ENCODE data around the gene SMC2.
A peak's percentile ranks its signal among the peaks of the same experiment; 100 is the strongest.

Gene SMC2

GRCh38 chr9:104093647-104094533 lies at the start of gene SMC2:
Gene SMC2 (plus strand): TSS chr9:104094309. CDS start chr9:104095385, 1,076 bp downstream.
- peak; percentile 91 for DNase-seq

DNA sequence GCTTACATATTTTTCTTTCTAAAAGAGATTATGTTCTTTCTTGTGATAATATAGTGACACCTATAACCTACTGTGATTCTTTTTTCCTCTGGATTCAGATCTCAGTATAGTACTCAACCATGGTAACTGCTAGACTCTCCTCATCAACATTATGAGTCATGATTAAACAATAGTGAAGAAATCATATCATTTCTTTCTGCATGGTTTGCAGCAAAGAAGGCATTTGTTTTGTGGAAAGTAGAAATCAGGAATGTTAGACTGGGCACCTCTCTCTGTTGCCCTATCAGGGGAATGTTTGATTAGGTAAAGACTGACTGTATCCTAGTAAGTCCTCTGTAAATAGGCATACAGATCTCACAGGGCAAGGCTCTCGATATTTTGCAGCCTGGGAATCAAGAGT lies 25.6 kb upstream of the SMC2 start:
- DNase-seq: no peak

DNA sequence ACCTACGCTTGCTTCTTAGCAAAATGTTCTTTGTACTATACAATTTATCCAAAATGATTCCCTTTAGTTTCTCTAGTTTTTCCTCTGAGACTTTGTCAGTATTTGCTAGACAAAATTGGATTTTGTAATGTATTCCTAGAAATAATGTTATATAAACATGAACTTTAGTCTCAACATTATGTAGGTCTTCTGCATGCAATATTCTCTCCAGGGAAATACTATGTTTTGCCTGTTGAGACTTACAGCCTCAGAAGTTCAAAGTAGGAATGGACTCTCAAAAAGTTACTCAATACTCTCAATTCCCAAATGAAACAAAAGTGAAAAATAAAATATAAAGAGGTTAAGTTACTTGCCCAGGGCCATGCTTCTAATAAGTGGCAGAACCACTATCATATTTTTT lies 24.8 kb upstream of the SMC2 start:
- DNase-seq: no peak

GRCh38 chr9:104071589-104071988 lies 22.5 kb upstream of the SMC2 start:
- DNase-seq: no peak

GRCh38 chr9:104073098-104073769 lies 20.9 kb upstream of the SMC2 start:
- DNase-seq: no peak

- no peak for DNase-seq
Observed at GRCh38 chr9:104073770-104074133, 20.4 kb upstream of the SMC2 start.

GRCh38 chr9:104074876-104075275 lies 19.2 kb upstream of the SMC2 start:
- DNase-seq: no peak

DNA sequence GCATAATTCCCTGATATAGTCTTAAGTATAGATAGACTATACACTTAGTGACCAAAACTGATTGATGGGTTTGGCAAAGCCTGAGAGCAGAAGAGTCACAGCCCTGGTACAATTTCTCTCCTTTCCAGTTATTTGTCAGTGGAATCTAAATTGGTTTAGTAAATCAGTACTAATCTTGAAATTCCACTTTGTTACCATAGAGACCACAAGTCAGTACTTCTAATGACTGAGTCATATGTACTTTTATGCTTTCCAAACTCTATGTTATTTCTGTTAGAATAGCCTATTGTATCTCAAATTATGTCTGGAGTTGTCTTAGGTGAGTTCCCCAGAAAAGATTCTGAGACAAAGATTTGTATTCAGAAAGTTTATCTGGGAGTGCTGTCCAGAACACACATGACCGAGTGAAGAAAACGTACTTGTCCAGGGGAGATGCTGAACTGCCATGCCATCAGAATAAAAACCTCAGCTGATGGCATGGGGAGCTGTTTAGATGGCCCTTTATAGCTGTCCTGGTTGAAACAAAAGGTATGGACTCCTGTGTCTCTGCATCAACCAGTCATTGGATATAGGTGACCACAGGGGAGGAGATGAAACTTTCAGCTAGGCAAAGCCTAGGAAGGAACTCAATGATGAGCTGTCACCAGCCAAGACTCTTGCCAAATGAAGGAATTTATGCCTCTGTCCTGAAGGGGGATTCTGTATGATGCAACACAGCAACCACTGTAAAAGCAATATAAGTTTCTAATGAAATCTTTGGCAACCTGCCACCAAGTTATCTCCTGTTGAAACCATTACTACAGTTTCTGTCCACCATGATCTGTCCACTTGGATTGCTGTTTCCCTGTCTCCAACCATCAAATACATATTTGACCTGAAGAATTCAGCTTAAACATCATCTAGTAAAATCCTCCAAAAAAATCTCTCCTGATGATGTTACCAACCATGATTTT lies 18.0 kb upstream of the SMC2 start:
- DNase-seq: peak; percentile 55

- DNase-seq: no peak
Observed at GRCh38 chr9:104078596-104078995, 15.5 kb upstream of the SMC2 start.

- DNase-seq: no peak
Observed at GRCh38 chr9:104080983-104081382, 13.1 kb upstream of the SMC2 start.

GRCh38 chr9:104082168-104082567 lies 11.9 kb upstream of the SMC2 start:
- DNase-seq: peak; percentile 79

GRCh38 chr9:104085525-104085924 lies 8.6 kb upstream of the SMC2 start:
- DNase-seq: no peak

- no peak for DNase-seq
Observed at GRCh38 chr9:104087894-104088293, 6.2 kb upstream of the SMC2 start.

DNA sequence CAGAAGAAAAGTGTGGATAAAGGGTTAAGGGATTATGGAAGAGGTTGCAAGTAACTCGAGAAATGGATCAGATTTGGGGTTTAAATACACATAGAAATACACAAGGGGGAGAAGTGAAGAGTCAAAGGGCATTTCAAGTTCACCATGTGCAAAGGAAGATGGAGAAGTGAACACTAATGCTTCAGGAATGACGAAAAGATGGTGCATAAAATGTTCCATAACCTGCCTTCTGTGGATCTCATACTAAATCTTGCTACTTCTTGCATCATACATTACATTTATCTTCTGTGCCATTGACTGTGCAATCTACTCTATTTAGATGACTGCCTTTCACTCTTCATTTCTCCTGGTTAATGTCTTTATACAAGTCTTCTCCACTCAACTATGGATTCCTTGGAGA lies 5.7 kb upstream of the SMC2 start:
- DNase-seq: peak; percentile 2

DNA sequence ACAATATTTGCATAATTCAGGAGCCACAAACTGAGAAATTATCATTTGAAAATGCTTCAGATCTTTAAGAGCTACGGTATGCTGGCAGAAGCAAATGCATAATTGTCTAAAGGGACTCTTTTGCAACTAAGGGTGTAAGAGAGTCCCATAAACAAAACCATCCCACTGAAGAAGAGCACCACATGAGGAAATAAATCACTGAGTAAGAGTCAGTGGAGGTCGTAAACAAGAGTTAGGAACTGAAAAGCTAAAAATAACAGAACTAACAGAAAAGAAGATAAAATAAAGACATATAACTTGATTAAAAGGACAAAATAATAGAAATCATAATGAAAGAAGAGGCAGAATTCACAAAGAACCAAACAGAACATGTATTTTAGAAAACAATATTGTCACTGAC lies 3.5 kb upstream of the SMC2 start:
- no peak for DNase-seq

DNA sequence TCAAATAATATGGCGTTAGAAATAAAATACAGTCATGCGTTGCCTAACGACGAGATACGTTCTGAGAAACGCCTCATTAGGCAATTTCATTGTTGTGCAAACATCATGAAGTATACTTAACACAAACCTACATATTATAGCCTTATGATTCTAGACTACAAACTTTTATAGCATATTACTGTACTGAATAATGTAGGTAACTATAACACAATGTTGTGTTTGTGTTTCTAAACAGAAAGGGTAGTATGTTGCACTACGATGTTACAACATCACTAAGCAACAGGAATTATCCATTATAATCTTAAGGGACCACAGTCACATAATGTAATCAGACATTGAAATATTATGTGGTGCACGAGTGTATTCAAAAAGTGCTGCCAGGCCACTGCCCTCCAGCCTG lies 3.0 kb upstream of the SMC2 start:
- peak; percentile 48 for DNase-seq

GRCh38 chr9:104091708-104092107 lies 2.4 kb upstream of the SMC2 start:
- DNase-seq: peak; percentile 85

- DNase-seq: no peak
Observed at GRCh38 chr9:104092192-104092591, 1.9 kb upstream of the SMC2 start.

DNA sequence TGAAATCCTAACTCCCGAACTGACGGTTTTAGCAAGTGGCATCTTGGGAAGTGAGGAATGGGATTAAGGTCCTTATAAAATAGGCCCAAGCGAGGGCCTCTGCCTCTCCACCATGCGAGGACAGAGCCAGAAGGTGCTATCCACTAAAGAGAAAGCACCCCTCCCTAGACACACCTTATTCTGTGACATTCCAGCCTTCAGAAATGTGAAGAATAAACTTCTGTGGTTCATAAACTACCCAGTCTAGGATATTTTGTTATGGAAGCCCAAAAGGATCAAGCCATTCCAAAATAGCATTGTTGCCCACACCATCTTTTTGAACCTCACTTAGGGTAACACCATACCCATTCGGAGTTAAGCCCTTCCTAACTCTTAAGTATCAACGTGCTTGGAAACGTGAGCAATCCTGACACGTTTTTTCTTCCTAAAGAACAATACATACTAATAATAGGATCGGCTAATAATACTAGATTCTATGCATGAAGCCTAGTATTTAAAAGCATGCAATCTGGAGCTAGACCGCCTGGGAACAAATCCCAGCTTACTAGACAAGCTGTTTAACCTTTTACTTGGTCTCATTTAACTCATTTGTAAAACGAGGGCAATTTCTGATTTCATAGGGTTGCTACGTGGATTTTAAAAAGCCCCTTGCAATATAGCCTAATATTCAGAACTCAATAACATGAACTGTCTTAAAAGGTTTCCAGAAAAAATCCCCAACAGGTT lies 1.1 kb upstream of the SMC2 start:
- no peak for DNase-seq

DNA sequence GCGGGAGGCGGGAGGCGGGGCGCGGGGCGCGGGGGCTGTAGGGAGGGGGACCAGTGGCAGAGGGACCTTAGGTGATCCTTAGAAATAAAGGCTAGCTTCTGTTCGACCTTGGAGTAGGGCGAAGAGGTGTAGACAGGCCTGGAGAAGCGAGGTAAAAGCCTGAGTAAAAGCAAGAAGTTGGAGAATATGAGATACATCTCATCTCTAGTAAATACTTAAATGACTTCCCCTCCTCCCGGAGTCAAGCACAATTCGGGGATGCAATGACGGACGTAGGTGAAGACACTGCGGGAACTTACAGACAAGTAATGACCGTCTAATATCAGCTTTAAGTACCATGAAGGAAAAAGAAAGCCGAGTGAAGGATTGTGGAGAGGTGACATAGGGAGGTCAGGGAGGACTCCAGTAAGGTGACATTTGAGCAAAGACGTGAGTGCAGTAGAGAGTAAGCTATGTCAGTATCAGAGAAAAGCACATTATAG lies 466 bp downstream of the SMC2 start:
- no peak for DNase-seq

DNA sequence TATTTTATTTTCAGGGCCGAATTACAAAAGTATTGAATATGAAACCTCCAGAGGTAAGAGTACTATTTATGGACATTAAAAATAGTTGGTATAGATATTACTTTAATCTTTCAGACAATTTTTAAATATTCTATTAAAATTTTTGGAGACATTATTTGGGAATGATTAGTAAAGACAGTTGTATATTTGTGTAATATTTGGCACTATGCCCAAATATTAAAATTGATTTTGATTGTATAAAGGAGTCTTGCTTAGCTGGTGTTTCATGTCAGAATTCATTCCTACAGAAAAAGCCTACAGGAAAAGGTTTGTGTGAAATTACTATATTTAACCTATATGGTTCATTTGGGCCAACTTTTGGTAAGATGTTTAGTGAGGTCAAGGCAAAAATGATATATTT lies 5.5 kb downstream of the SMC2 start:
- no peak for DNase-seq

DNA sequence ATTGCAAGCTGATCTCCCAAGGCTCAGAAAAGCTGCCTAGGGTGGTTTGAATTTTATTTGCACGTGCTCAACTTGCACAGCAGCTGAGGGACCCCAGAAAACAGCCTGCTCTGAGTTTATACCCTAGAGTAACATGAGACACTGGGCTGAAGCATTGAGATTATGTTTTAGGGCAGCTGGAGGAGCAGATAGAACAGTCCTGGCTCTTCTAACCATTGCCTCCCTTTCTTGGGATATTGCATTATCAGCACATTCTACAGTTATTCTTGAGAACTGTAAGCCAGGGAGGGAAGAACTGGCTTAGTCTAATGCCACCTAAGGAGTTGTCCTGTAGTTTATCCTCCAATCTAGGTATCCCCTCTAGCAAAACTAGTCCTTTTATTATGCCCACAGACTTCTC lies 10.3 kb downstream of the SMC2 start:
- DNase-seq: no peak

All from MV-4-11 (cell line).